GM13977 (cell line): ENCODE data around the gene OGG1.

Experiments used
- DNase-seq: peaks from one replicate; pipeline ENCODE4 v3.0.0; 2012; ENCODE audit warnings: low spot score
- in situ Hi-C: fragments of 300-500 bp; cut with MboI; formaldehyde crosslinking; loops from one replicate; pipeline ENCODE4 v1.12.0; 2022; ENCODE audit warnings: low sequenced_read_pairs, low pct_unique_long_range_greater_than_20kb, mixed read lengths, inconsistent platforms; ENCODE audit not compliant: unreplicated experiment
- TF ChIP-seq, protein P1 (sequence below): IDR thresholded peaks from 2 replicates; pipeline ENCODE4 v1.5.1; 2012; ENCODE audit warnings: mild to moderate bottlenecking, control low read depth; ENCODE audit not compliant: insufficient read depth; ENCODE audit errors: extremely low read depth, missing control alignments

The OGG1 gene

DNA sequence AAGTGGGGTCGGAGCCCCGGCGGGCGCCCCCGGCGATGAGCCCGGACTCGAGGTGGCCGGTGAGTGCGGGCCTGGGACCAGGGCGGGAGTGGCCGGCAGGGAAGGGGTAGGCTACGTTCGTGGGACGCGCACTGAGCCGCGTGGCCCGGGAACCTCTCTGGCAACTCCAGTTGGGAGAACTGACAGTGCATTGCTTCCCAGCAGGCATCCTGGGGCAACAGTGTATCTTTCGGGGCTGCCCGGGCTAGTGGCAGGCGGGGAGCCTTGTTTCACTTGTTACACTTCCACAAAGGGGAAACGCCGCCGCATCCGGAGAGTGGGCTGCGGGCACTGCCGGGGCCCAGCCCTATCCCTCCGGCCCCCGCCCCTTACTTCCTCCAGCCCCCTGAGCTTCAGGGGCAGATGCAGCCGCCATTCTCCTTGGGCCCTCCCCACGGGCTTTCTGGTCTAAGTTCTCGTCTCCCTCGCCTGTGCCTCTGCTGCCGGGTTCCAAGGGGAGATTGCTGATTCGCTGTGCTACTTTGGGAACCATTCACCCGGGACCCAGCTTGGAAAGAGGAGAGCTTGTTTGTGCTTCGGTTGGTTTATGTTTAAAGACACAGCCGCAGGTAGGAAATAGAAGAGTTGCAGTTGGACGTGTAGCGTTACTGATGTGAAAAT is 17.5 kb upstream of the OGG1 start:
- TF ChIP-seq, protein P1, sequence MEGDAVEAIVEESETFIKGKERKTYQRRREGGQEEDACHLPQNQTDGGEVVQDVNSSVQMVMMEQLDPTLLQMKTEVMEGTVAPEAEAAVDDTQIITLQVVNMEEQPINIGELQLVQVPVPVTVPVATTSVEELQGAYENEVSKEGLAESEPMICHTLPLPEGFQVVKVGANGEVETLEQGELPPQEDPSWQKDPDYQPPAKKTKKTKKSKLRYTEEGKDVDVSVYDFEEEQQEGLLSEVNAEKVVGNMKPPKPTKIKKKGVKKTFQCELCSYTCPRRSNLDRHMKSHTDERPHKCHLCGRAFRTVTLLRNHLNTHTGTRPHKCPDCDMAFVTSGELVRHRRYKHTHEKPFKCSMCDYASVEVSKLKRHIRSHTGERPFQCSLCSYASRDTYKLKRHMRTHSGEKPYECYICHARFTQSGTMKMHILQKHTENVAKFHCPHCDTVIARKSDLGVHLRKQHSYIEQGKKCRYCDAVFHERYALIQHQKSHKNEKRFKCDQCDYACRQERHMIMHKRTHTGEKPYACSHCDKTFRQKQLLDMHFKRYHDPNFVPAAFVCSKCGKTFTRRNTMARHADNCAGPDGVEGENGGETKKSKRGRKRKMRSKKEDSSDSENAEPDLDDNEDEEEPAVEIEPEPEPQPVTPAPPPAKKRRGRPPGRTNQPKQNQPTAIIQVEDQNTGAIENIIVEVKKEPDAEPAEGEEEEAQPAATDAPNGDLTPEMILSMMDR = no peak
- in situ Hi-C loops = no loop called here
- DNase-seq = peak; percentile 43

DNA sequence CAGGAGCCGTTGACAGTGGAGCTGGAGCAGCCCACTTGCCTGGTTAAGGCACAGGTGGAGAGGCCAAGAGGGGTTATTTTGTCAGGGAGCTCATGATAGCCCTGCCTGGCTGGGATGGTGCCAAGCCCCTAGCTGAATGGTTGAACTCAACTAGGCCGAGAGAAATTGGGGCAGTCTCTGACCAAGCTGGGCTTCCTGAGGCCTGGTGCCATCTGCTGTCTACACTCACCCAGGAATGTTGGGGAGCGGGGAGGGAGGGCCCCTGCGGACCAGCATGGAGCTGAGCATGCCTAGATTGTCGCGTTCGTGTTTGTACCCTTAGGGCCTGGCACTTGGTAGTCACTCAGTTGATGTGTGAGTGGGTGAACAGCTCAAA is 17.0 kb upstream of the OGG1 start:
- DNase-seq = no peak
- TF ChIP-seq, protein P1 = no peak
- in situ Hi-C loops = no loop called here

DNA sequence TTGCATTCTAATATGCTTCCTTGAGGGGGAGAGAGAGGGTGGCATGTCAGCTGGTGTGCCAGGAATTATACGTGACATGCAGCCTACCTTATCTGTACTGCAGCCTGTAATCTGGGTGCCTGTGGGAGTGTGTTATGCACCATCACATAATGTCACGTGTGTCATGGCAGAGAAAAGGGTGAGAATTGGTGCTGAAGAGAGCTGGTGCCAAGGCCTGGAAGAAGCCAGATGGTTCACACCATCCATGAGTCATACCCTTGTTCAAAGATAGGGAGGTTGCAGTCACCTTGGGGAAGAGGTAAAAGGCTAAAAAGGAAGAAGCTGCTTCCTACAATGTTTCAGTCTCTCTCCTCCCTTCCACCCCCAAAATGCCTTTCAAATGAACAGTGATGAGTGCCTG is 12.9 kb upstream of the OGG1 start:
- in situ Hi-C loops = no loop called here
- TF ChIP-seq, protein P1 = no peak
- DNase-seq = no peak

DNA sequence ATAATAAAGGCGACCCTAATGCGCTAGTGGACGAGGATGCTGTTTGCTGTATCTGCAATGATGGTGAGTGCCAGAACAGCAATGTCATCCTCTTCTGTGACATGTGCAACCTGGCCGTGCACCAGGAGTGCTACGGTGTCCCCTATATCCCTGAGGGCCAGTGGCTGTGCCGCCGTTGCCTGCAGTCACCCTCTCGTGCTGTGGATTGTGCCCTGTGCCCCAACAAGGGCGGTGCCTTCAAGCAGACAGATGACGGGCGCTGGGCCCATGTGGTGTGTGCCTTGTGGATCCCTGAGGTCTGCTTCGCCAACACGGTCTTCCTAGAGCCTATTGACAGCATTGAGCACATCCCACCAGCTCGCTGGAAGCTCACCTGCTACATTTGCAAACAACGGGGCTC is 10.6 kb upstream of the OGG1 start:
- in situ Hi-C loops = no loop called here
- TF ChIP-seq, protein P1 = no peak
- DNase-seq = no peak

DNA sequence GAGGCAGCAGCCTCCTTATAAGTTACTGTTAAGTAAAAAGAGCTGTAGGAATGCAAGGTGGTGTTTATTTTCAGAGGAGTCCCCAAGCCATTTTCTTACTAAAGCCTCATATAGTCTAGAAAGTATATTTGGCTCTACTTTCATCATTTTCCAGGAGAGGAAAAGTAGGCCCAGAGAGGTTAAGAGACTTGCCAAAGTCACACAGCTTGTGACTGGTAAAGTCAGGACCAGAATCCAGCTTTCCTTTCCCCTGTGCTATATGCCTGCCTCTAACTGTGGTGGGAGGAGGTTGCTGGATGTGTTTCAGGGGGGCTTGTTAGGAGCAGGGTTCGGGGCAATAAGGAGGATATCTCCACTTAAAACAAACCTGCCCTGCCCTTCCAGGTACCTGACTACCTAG is 7.2 kb upstream of the OGG1 start:
- TF ChIP-seq, protein P1 = no peak
- in situ Hi-C loops = no loop called here
- DNase-seq = no peak

DNA sequence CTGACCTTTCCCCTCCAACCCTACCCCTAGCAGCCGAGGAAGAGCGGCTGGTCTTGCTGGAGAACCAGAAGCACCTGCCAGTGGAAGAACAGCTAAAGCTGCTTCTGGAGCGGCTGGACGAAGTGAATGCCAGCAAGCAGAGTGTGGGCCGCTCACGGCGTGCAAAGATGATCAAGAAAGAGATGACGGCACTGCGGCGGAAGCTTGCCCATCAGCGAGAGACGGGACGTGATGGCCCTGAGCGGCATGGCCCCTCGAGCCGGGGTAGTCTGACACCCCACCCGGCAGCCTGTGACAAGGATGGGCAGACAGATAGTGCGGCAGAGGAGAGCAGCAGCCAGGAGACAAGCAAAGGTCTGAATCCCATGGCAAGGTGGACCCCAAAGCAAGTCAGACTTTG is 6.2 kb upstream of the OGG1 start:
- TF ChIP-seq, protein P1 = no peak
- in situ Hi-C loops = no loop called here
- DNase-seq = no peak
